Stimulated activated CD8-positive, alpha-beta memory T cell treated with anti-CD3 and anti-CD28 coated beads, Interleukin-12 subunit alpha, Interleukin-12 subunit beta, amount 100 ng/mL, for 1 hour (primary cell): Measurements from ENCODE around the gene HHIPL1.

Experiments used
- DNase-seq: peaks from one replicate; pipeline ENCODE4 v3.0.0-alpha.2; 2020; ENCODE audit warnings: low read depth

The HHIPL1 gene

DNA sequence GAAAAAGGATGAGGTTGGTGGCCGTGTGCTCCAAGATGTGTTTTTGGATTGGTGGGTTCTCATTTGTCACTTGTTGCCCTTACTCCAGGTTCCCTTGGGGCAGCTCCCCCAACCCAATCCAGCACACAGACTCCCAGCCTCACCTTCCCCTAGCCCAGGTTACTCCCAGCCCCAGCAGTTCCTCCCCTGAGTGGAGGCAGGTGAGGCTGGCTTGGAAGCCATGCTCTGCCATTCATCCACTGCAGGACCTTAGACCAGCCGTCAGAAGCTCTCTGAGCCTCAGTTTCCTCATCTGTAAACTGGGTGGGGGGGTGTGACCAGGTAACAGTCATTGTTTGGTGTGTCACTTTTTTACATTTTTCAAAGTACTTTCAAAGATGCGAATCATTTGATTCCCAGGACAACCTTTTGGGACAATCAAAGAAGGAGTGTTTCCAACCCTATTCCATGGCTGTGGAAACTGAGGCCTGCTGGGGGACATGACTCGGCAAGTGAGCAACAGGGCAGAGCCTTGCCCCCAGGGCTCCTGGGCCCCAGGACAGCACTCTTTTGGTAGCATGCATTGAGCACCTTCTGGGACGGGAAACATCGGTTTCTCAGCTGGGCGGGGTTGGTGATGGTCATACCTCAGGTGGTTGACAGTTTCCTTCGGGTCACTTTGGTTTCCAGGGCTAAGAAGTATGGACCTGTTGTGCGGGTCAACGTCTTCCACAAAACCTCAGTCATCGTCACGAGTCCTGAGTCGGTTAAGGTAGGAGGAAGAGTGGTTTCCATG, 46.4 kb downstream of the HHIPL1 start:
- no peak for DNase-seq

DNA sequence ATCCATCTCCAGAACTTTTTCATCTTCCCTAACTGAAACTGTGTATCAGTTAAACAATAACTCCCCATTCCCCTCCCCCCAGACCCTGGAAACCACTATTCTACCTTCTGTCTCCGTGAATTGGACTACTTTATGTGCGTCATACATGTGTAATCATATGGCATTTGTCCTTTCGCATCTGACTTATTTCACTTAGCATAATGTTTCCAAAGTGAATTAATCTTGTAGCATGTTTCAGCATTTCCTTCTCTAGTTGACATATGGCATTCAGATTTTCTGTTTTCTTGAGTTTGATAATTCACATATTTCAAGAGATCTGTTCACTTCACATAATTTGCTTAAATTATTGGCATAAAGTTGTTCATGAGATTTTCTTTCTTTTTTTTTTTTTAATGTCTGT, 49.0 kb downstream of the HHIPL1 start:
- DNase-seq, result no peak

DNA sequence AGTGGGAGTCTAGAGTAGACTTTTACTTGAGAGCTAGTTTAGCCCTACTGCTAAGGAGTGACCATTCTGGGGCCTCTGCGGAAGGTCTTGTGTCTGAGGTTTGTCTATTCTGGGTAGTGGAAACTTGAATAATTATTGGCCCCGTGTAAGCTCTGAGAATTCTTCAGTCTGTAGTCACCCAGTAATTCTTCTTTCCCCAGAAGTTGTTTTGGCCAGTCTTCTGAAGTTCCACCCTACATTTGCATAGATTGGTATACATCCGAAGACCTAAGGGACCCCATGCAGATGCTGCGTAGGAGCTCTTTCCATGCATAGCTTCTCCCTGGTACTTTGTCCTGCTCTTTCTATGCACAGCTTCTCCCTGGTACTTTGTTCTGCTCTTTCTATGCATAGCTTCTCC, 52.0 kb downstream of the HHIPL1 start:
- no peak for DNase-seq

DNA sequence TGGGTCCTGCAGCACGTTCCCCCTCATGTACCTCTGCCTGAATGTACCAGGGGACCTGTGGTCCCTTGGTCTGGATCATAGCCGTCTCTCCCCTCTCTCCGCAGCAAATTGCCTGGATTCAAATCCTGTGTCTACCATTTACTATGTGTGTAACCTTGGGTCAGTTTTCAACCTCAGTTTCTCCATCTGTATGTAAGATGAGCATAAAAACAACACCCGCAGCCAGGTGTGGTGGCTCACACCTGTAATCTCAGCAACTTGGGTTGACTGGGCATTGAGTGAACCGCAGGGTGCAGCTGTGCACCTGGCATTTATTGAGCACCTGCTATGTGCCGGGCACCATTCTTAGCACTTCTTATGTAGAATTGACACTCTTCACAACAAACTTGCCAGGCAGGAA, 53.3 kb downstream of the HHIPL1 start:
- no peak for DNase-seq

DNA sequence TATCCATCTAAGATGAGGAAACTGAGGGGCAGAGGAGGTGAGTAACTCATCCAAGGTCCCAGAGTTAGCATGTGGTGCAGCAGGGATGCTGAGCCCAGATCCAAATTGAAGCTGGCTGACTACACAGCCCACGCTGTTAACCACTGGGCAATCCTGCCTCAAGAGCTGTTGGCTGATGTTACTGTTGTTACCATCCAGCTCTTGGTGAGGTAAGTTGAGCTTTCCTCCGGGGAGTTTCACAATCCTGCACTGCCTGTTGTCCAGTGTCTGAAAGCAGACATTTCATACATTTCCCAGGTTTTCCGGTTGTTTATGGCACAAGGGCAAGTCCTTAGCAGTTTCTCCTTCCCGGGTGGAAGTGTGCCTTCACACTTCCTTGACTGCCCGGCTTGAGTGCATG, 53.7 kb downstream of the HHIPL1 start:
- DNase-seq, result no peak

DNA sequence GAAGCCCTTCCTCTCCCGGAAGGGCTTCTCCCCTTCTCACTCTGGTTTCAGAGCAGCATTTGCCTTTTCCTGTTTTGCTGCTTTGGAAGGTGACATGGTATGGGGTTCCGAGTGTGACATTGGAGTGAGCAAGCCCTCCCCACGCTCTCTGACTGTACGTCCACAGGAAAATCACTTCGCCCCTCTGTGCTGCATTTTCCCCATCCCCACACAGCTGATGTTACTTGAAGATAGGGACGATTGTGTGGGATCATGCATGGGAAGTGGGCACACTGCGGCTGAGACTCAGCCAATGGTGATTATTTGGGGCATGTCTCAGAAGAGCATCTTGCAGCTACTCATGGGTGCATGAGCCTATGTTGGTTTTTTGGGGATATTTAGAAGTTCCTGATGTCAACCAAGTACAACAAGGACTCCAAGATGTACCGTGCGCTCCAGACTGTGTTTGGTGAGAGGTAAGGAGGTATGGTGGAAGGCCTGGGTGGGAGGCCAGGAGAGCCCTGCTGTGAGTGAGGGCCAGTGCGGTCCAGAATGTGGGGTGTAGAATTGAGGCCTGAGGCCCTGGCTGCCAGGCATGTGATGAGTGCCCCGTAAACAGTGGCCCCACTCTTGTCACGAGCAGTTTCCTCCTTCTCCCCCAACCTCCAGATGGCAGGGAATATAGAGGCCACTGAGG, 54.3 kb downstream of the HHIPL1 start:
- no peak for DNase-seq

DNA sequence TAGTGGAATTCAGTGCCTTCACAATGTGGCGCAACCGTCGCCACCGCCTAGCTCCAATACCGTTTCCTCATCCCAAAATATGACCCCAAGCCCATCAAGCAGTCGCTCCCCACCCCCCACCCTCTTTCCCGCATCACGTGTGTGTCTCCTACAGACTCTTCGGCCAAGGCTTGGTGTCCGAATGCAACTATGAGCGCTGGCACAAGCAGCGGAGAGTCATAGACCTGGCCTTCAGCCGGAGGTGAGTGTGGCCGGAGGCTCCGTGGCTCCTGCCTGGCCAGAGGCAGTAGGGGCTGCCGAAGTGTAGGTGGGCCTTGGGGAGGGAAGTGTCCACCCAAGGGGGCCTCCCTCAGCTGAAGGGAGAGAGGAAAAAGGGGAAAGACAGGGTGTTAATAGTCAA, 54.9 kb downstream of the HHIPL1 start:
- no peak for DNase-seq

DNA sequence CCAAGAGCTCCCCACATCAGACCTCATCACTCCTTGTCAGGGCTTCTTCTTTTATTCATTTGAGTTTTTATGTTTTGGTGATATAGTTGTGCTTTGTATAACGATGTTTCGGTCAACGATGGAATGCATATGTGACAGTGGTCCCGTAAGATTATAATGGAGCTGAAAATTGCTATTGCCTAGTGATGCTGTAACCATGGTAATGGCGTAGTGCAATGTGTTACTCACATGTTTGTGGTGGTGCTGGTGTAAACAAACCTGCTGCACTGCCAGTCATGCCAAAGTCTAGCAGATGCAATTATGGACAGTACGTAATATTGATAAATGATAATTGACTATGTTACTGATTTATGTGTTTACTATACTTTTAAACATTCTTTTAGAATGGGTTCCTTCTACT, 55.5 kb downstream of the HHIPL1 start:
- DNase-seq, result no peak

DNA sequence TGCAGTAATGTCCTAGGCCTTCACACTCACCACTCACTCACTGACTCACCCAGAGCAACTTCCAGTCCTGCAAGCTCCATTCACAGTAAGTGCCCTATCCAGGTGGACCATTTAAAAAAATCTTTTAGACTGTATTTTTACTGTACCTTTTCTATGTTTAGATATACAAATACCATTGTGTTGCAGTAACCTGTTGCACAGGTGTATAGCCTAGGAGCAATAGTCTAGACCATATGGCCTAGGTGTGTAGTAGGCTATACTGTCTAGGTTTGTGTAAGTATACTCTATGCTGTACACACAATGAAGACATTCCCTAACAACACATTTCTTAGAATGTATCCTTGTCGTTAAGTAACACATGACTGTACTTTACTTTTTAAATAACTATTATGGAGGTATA, 56.3 kb downstream of the HHIPL1 start:
- no peak for DNase-seq

DNA sequence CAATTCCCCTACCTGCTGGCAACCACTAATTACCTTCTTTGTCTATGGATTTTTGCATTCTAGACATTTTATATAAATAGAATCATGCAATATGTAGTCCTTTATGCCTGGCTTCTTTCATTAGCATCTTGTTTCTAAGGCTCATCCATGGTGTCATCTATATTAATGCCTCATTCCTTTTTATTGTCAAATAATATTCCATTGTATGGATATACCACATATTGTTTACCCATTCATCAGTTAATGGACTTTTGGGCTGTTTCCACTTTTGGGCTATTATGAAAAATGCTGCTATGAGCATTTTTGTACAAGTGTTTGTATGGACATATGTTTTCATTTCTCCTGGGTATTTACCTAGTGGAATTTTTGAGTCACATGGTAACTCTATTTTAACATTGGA, 57.2 kb downstream of the HHIPL1 start:
- DNase-seq, result no peak

DNA sequence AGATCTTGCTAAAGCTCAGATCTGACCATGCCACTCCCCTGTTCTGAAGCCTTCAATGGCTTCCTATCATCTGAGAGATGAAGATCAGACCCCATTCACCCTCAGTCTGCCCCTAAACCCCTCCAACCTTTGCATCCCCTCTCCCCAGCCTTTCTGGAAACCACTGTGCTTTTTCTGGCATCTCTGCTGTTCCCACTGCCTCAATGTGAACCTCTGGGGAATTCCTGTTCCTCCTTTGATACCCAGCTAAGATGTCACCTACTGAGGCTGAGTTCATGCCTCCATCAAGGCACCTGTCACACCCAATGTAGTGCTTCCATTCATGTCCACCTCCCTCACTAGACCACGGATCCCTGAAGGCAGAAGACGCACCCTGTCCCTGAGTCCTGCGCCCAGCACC, 58.5 kb downstream of the HHIPL1 start:
- no peak for DNase-seq

DNA sequence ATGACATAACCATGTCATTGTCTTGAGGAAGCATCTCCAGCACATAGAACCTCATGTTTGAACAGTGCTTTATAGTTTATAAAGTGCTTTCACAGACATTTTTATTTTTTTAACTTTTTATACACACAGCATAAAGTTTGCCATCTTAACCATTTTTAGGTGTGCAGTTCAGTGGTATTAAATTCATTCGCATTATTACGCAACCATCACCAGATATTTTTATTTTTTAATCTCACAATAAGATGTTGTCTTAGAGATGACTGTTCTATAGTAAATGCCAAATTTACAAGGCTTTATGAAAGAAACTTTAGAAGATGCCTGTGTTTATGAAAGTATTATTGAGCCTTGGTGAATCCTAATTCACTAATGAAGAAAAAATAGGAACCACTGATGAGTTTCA, 59.1 kb downstream of the HHIPL1 start:
- DNase-seq, result no peak

DNA sequence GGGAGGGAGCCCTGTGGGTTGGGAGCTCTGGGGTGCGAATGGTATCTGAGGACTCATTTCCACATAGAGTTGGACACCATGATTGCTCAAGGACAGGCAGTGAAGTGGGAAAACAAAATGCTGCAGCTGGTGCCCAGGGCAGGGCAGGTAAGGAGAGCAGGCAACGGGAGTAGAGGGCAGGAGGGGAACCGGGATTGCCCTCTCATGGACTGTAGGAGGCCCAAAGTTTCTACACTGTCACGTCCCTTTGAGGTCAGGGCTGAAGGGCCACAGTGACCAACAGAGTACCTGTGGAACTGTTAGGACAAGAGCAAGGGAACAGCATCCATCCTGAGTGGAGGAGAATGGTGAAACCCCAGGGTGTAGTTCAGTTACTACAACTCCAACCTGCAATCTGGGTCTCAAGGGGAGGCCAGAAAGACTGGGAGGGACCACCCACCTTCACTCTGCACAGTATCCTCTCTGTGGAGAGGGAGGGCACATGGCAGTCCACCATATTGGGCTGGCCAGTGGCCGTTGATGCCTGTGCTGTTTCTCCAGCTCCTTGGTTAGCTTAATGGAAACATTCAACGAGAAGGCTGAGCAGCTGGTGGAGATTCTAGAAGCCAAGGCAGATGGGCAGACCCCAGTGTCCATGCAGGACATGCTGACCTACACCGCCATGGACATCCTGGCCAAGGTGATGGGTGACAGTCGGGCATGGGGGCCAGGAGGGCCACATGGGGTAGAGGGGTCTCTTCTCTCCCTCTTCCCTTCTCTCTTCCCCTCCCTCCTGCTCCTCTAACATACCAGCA, 61.4 kb downstream of the HHIPL1 start:
- no peak for DNase-seq

DNA sequence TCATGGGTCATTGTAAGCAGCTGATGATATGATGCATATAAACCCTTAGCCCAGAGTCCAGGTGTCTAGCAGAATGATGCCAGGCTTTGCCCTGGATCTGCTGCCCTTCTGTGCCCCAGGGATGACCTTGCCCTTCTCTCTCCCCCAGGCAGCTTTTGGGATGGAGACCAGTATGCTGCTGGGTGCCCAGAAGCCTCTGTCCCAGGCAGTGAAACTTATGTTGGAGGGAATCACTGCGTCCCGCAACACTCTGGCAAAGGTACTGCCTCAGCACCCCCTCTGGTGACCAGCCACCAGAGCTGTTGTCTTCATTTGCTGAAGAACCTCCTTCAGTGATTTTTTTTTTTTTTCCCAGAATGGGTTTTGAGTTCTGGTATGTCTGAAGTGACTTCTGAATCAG, 62.5 kb downstream of the HHIPL1 start:
- DNase-seq, result no peak

DNA sequence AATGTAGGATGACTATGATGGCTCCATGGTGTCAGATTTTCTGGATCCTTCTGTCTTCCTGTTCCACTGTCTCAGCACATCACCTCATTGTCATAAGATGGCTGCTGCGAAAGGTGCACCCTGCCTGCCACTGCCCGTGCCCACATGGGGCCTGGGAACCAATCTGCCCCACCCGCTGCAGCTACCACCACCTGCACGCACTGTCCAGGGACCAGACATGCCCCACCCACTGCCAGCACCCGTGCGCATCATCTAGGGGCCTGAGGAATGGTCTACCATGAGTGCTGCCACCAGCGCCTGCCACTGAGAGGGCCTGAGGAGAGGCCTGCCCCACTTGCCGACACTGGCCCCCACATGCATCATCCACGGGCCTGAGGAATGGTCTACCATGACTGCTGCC, 63.0 kb downstream of the HHIPL1 start:
- no peak for DNase-seq

DNA sequence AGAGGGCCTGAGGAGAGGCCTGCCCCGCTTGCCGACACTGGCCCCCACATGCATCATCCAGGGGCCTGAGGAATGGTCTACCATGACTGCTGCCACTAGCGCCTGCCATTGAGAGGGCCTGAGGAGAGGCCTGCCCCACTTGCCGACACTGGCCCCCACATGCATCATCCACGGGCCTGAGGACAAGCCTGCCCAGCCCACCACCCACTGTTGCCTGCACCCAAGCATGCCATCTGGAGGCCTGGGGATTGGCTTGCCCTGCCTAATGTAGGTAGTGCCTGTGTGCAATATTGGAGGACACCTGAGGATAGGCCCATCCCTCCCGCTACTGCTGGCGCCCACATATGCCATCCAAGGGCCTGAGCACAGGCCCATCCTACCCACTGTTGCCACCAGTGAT, 63.5 kb downstream of the HHIPL1 start:
- DNase-seq, result no peak

DNA sequence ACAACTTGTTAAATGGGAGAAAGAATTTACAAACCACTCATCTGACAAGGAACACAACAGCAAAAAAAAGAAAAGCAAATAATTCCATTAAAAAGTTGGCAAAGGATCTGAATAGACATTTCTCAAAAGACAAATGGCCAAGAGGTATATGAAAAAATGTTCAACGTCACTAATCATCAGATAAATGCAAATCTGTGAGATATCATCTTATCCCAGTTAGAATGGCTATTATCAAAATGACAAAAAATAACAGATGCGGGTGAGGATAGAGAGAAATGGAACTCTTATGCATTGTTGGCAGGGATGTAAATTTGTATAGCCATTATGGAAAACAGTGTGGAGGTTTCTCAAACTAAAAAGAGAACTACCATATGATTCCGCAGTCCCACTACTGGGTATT, 69.0 kb downstream of the HHIPL1 start:
- DNase-seq, result no peak

DNA sequence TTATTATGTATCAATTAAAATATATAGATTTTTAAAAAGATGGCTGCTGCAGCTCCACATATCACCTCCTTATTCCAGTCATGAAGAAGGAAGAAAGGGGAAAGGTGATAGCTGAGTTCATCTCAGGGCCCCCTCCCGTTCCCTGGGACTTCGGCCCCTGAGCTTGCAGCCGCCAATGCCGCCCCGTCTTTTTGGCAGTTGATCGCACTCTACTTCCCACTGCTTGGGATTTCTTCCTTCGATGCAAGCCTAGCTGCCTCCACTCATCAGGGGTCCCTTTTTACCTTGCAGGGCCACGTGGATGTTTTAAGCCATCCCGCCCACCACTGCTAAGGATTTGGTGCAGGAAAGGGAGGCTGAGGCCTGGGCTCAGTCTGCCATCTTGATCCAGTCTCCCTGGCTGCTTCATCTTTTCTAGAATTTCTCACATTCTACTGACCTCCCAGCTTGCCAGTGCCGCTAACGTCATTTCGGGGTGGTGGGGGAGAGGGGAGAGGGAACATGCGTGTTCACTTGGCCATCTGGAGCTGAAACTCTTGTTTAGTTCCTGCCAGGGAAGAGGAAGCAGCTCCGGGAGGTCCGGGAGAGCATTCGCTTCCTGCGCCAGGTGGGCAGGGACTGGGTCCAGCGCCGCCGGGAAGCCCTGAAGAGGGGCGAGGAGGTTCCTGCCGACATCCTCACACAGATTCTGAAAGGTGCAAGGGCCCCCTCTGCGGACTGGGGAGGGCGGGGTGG, 70.5 kb downstream of the HHIPL1 start:
- no peak for DNase-seq

DNA sequence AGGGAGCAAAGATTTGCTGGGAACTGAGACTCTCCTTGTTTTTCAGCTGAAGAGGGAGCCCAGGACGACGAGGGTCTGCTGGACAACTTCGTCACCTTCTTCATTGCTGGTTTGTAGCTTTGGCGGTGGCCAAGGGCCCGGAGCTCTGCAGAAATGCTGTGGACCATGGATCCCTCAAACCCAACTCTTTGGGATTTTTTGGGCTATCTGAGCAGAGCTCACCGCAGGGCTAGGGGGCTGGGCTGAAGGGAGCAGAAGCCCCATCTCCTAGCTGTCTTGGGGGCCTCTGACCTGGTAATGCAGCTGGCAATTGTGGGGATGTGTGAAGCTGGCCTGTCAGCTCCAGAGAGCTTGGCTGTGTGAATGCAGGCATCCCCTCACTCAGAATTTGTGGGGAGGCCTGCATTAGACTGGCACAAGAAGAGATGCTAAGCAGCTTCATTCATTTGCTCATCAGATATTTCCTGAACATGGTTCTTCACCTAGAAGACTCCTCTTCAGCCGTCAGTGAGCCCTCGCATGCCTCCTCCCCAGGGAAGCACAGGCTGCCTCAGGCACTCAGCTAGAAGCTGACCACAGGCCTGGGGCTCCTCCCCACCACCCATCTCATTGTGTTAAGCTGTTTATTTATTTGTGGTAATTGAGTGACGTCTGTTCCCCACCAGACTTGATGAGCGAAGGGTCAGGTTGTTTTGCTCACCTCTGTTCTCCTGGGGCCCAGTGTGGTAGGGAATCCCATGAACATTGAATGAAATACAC, 71.3 kb downstream of the HHIPL1 start:
- DNase-seq, result no peak

DNA sequence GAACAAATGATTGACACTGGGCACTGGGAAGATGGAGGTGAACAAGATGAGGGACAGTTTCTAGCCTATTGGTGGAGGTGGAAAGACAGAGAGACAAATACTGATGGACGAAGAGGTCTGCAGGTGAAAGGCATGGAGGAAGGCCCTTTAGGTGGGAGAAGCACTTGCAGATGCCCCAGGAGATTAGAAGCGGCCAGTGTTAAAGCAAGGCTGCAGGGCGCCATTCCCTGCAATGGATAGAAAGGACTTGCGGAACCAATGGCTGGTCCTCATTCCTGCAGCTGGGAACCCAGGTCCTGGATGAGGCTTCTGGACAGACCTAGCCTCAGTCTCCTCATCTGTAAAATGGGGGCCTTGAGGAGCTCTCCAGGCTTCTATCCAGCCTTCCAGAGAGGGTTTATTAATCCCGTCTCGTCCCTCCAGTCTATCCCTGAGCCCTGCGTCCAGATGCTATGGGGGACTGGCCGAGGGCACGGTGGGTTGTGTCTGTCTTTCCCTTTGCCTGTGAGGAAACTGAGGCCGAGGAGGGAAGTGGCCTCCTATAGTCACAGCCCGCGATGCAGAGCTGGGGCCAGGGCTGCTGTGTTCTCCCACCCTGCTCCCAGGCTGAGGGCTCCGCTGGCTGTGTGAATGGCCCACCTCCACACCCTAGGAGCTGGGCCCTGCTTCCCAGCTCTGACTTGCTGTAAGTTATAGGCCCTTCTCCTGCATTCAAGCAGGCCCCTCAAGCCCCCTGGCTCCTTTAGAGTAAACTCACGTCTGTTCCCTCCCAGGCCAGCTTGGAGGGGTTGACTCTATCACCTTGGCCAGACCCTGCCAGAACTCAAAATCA, 72.1 kb downstream of the HHIPL1 start:
- no peak for DNase-seq

DNA sequence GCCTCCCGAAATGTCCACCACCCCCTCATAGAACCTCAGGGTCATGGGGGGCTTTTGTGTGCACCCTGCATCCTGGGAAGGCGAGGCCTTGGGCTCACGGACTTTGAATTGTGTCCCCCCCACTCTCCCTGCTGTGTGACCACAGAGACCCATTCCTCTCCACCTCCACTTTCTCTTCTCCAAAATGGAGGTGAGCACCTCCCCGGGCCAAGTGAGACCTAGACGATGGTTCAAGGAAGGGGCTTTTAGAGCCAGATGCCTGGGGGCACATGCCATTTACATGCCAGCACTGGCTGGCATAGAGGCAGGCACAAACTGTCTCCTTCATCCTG, 72.7 kb downstream of the HHIPL1 start:
- DNase-seq, result no peak
